PC-3 (cell line): ENCODE measurements around the gene PCNT.

Source experiments
- CTCF ChIP-seq: fragments of 300-600 bp; sonication (generic); conservative IDR thresholded peaks from 2 replicates; pipeline ENCODE4 v1.5.1; 2017; ENCODE audit warnings: antibody characterized with exemption, low read depth, mild to moderate bottlenecking, low read length
- EZH2 ChIP-seq: fragments of 300-600 bp; sonication (generic); IDR thresholded peaks from one replicate; pipeline ENCODE4 v1.6.1; 2017; ENCODE audit warnings: antibody characterized with exemption, mild to moderate bottlenecking, low read length; ENCODE audit not compliant: unreplicated experiment
- EZH2phosphoT487 ChIP-seq: fragments of 300-600 bp; sonication (generic); IDR thresholded peaks from 2 replicates; pipeline ENCODE4 v1.6.1; 2018; ENCODE audit warnings: mild to moderate bottlenecking, antibody characterized with exemption, low read length, borderline replicate concordance

GRCh38 chr21:46351476-46352163 is 27.7 kb downstream of the PCNT start:
- TF ChIP-seq CTCF (no peak), EZH2phosphoT487 (no peak), EZH2 (no peak)
